Activated CD8-positive, alpha-beta T cell treated with anti-CD3 and anti-CD28 coated beads for 36 hours (primary cell): ENCODE data around the gene B3GNT4. TPM values are rescaled to one million over a fixed set of nuclear protein-coding genes. Genes with fewer than 3 reads are reported as not detected.

Experiments
- ATAC-seq: fragments of 200-7000 bp; cut with Tn5 transposase; one replicate; pipeline ENCODE4 v1.10.0; 2021; ENCODE audit warnings: mild to moderate bottlenecking, moderate library complexity
- CTCF ChIA-PET: fragments of 350-600 bp; sonication (Branson Sonifier 250); formaldehyde crosslinking; loops from one replicate; lab custom pipeline; 2021; ENCODE audit warnings: antibody characterized with exemption; lab: Charles Lee
- POLR2A ChIA-PET: fragments of 350-600 bp; sonication (Branson Sonifier 250); formaldehyde crosslinking; loops from one replicate; lab custom pipeline; 2021; ENCODE audit warnings: antibody characterized with exemption; lab: Charles Lee
- DNase-seq: peaks from one replicate; pipeline ENCODE4 v3.0.0-alpha.2; 2020
- H3K27ac Mint-ChIP-seq: one replicate; pipeline ENCODE4 v1.8.0; 2021; ENCODE audit warnings: mild to moderate bottlenecking, mixed read lengths
- H3K27me3 Mint-ChIP-seq: one replicate; pipeline ENCODE4 v1.8.0; 2021; ENCODE audit warnings: mixed read lengths
- H3K36me3 Mint-ChIP-seq: one replicate; pipeline ENCODE4 v1.8.0; 2021; ENCODE audit warnings: low read depth, mixed read lengths
- H3K4me1 Mint-ChIP-seq: one replicate; pipeline ENCODE4 v1.8.0; 2021; ENCODE audit warnings: low read depth, mixed read lengths
- H3K4me3 Mint-ChIP-seq: one replicate; pipeline ENCODE4 v1.8.0; 2021; ENCODE audit warnings: mild to moderate bottlenecking, moderate library complexity, mixed read lengths
- H3K9me3 Mint-ChIP-seq: one replicate; pipeline ENCODE4 v1.8.0; 2021; ENCODE audit warnings: mixed read lengths
- intact Hi-C: fragments of 100-400 bp; cut with micrococcal nuclease; formaldehyde crosslinking; loops from one replicate; pipeline ENCODE4 v1.10.0; 2022
- total RNA-seq, 2 experiments: library from RNA; stranded (reverse); gene quantifications; one replicate each; pipeline ENCODE4 v1.2.3, GENCODE V29; 2021
- TF ChIP-seq, protein P1 (sequence below): fragments of 200-600 bp; IDR thresholded peaks from one replicate; pipeline ENCODE4 v1.8.0; 2022; ENCODE audit warnings: antibody characterized with exemption, mild to moderate bottlenecking

The B3GNT4 gene
- total RNA-seq, 2 experiments from 2014 or later = 3.6 to 5.1 TPM

DNA sequence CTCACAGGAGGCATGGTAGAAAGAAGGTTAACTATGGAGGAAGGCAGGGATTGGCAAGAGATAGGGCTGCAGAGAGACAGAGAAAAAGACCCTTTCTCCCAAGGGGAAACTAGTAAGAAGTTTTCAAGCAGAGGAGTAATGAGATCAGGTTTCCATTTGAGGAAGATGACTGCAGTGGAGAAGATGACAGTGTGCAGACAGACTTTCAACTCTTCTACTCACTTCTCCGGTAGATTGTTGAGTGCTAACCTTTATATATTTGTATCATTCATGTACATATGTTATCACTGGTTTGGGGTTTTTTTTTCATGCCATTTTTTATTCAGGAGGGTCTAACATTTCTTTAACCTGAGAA, 5.9 kb upstream of the B3GNT4 start:
- DNase-seq (no peak), ATAC-seq (peak; percentile 38)
- Mint-ChIP-seq H3K4me1 (peaks cover 7% of the 10 kb centered on the region), H3K27ac (peak overlapping the region; percentile 77), H3K4me3 (no peak overlapping the region), H3K36me3 (no peaks in the 10 kb centered on the region), H3K9me3 (no peaks in the 10 kb centered on the region), H3K27me3 (peaks cover 13% of the 10 kb centered on the region)
- ChIA-PET POLR2A (no interaction called here), CTCF (no interaction called here)
- TF ChIP-seq, protein P1, sequence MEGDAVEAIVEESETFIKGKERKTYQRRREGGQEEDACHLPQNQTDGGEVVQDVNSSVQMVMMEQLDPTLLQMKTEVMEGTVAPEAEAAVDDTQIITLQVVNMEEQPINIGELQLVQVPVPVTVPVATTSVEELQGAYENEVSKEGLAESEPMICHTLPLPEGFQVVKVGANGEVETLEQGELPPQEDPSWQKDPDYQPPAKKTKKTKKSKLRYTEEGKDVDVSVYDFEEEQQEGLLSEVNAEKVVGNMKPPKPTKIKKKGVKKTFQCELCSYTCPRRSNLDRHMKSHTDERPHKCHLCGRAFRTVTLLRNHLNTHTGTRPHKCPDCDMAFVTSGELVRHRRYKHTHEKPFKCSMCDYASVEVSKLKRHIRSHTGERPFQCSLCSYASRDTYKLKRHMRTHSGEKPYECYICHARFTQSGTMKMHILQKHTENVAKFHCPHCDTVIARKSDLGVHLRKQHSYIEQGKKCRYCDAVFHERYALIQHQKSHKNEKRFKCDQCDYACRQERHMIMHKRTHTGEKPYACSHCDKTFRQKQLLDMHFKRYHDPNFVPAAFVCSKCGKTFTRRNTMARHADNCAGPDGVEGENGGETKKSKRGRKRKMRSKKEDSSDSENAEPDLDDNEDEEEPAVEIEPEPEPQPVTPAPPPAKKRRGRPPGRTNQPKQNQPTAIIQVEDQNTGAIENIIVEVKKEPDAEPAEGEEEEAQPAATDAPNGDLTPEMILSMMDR = no peak
- intact Hi-C loops = loop anchor here (10.0 kb wide), 1 partner anchor 143 kb away; no protein-coding TSS in a partner anchor

DNA sequence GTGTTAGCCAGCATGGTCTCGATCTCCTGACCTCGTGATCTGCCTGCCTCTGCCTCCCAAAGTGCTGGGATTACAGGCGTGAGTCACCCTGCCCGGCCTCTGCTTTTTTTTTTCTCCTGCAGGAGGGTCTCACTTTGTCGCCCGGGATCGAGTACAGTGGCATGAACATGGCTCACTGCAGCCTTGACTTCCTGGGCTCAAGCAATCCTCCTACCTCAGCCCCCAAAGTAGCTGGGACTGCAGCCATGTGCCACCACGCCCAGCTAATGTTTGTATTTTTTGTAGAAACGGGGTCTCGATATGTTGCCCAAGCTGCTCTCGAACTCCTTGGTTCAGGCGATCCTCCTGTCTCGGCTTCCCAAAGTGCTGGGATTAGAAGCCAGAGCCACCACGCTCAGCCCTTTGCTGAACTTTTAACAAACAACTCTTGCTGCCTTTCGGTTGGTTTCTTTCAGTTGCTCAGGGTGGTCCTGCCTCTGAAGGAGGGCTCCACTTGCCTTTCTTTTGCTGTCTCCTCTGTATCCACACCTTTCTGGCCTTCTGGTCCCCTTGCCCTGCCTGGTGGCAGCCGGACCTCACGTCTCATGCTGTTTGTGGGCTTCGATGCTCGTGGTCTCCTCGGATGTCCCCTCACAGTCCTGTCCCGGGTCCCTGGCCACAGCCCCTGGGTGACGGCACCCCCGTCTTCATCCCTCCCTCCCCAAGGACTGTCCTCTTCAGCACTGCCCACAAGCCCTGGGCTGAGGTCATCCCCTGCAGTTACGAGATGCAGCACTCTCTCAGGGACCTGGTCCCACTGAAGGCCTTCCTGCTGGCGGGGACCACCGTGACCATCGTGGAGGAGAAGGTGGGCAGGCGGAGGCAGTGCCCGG, 3.8 kb upstream of the B3GNT4 start:
- POLR2A ChIA-PET = no interaction called here
- H3K9me3 Mint-ChIP-seq = no peaks in the 10 kb centered on the region
- no peaks in the 10 kb centered on the region for H3K36me3 Mint-ChIP-seq
- DNase-seq (no peak), ATAC-seq (no peak)
- CTCF ChIA-PET = no interaction called here
- H3K27me3 Mint-ChIP-seq = peaks cover 17% of the 10 kb centered on the region
- TF ChIP-seq, protein P1 = no peak
- H3K4me1 Mint-ChIP-seq = peaks cover 14% of the 10 kb centered on the region
- intact Hi-C loops = loop anchor here (10.0 kb wide), 1 partner anchor 145 kb away; no protein-coding TSS in a partner anchor
- H3K27ac Mint-ChIP-seq = no peak overlapping the region
- H3K4me3 Mint-ChIP-seq = no peak overlapping the region

DNA sequence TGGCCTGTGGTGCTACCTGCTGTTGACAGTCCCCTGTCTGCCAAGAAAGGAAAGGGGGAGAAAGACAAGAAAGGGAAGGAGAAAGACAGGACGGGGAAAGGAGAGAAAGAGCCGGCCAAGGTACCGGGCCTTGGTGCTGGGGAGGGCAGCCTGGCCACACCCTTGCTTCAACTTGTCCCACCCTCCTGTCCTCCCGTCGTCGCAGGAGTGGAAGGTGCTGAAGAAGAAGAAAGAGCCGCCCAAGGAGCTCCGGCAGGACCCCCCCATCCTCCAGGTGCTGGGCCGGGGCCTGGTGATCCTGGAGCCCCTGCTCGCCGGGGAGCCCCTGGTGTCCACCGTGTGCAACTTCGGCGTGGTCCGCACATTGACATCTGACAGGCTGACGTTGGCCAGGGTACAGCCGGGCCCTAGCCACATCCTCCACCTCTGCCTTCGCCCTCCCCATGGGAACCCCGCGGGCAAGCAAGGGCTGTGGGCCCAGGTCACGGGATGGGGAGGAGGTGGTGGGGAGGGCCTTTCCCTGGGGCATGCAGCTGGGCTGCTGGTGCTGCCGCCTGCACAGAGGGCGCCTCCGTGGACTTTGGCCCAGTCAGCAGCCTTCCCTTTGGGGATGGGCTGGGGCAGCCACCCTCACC, 2.9 kb upstream of the B3GNT4 start:
- no peak for ATAC-seq
- CTCF ChIA-PET = no interaction called here
- intact Hi-C loops = no loop called here
- no peaks in the 10 kb centered on the region for H3K9me3 Mint-ChIP-seq
- H3K4me1 Mint-ChIP-seq = peaks cover 18% of the 10 kb centered on the region
- no peak for DNase-seq
- POLR2A ChIA-PET = no interaction called here
- no peak overlapping the region for H3K27ac Mint-ChIP-seq
- H3K4me3 Mint-ChIP-seq = no peak overlapping the region
- H3K36me3 Mint-ChIP-seq = no peaks in the 10 kb centered on the region
- H3K27me3 Mint-ChIP-seq = peaks cover 24% of the 10 kb centered on the region
- TF ChIP-seq, protein P1 = no peak

DNA sequence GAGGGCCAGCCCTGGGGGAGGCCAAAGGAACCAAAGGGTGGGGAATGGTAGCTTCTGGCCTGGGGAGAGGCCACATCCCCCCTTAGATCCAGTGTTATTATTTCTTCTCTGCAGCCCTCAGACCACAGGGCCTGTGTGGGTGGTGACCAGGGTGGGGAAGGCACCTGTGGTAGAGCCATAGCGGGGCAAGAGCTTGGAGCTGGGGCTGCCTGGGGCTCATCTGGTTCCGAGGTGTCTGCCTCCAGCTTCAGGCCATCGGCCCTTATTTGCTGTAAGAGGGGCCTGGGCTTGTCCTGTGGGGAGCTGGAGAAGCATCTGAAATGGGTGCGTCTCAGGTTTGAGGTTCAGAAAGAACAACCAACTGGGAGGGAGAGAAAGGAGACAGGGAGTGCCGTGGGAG, 2.1 kb upstream of the B3GNT4 start:
- H3K27me3 Mint-ChIP-seq = peaks cover 24% of the 10 kb centered on the region
- no peak overlapping the region for H3K27ac Mint-ChIP-seq
- intact Hi-C loops = no loop called here
- DNase-seq = no peak
- H3K4me1 Mint-ChIP-seq = peaks cover 18% of the 10 kb centered on the region
- POLR2A ChIA-PET = interaction anchor here (0.6 kb wide), 1 partner anchor 50 kb away, joined by 3 read pairs; no protein-coding TSS in a partner anchor
- CTCF ChIA-PET = interaction anchor here (1.2 kb wide), 1 partner anchor 147 kb away, joined by 5 read pairs; no protein-coding TSS in a partner anchor
- H3K4me3 Mint-ChIP-seq = no peak overlapping the region
- H3K9me3 Mint-ChIP-seq = no peaks in the 10 kb centered on the region
- TF ChIP-seq, protein P1 = no peak
- ATAC-seq = no peak
- peaks cover under 1% of the 10 kb centered on the region for H3K36me3 Mint-ChIP-seq
